HEK293 (cell line): ENCODE data around the gene FNDC3A.

ENCODE experiments used
- AEBP2 ChIP-seq: fragments of 450-650 bp; formaldehyde crosslinking; IDR thresholded peaks from 2 replicates; pipeline ENCODE4 v1.5.1; 2016; ENCODE audit warnings: missing biosample characterization, missing genetic modification characterization, borderline replicate concordance
- BCL6B ChIP-seq: fragments of 450-650 bp; formaldehyde crosslinking; IDR thresholded peaks from 2 replicates; pipeline ENCODE4 v1.5.1; 2017; ENCODE audit warnings: missing biosample characterization, missing genetic modification characterization
- FEZF1 ChIP-seq: fragments of 450-650 bp; formaldehyde crosslinking; IDR thresholded peaks from 2 replicates; pipeline ENCODE4 v1.5.1; 2016; ENCODE audit warnings: missing biosample characterization, missing genetic modification characterization
- PRDM6 ChIP-seq: fragments of 450-650 bp; formaldehyde crosslinking; IDR thresholded peaks from 2 replicates; pipeline ENCODE4 v1.5.1; 2017; ENCODE audit warnings: missing biosample characterization, missing genetic modification characterization
- SCRT1 ChIP-seq: fragments of 450-650 bp; formaldehyde crosslinking; IDR thresholded peaks from 2 replicates; pipeline ENCODE4 v1.5.1; 2016; ENCODE audit warnings: missing biosample characterization, missing genetic modification characterization, borderline replicate concordance
- SCRT2 ChIP-seq: fragments of 450-650 bp; formaldehyde crosslinking; IDR thresholded peaks from 2 replicates; pipeline ENCODE4 v1.5.1; 2016; ENCODE audit warnings: missing biosample characterization, missing genetic modification characterization
- SP2 ChIP-seq: fragments of 450-650 bp; formaldehyde crosslinking; IDR thresholded peaks from 2 replicates; pipeline ENCODE4 v1.5.1; 2016; ENCODE audit warnings: missing biosample characterization, missing genetic modification characterization
- WT1 ChIP-seq: fragments of 450-650 bp; formaldehyde crosslinking; IDR thresholded peaks from 2 replicates; pipeline ENCODE4 v1.5.1; 2016; ENCODE audit warnings: missing biosample characterization, missing genetic modification characterization
- ZBTB7A ChIP-seq: fragments of 450-650 bp; formaldehyde crosslinking; IDR thresholded peaks from 2 replicates; pipeline ENCODE4 v1.5.1; 2016; ENCODE audit warnings: low read depth, missing biosample characterization, missing genetic modification characterization
- ZFP41 ChIP-seq: fragments of 450-650 bp; formaldehyde crosslinking; IDR thresholded peaks from 2 replicates; pipeline ENCODE4 v1.5.1; 2016; ENCODE audit warnings: missing biosample characterization, missing genetic modification characterization, borderline replicate concordance
- ZNF10 ChIP-seq: fragments of 450-650 bp; formaldehyde crosslinking; IDR thresholded peaks from 2 replicates; pipeline ENCODE4 v1.5.1; 2017; ENCODE audit warnings: missing biosample characterization, missing genetic modification characterization
- ZNF146 ChIP-seq: fragments of 450-650 bp; formaldehyde crosslinking; IDR thresholded peaks from 2 replicates; pipeline ENCODE4 v1.5.1; 2016; ENCODE audit warnings: missing biosample characterization, missing genetic modification characterization
- ZNF18 ChIP-seq: fragments of 450-650 bp; formaldehyde crosslinking; IDR thresholded peaks from 2 replicates; pipeline ENCODE4 v1.5.1; 2016; ENCODE audit warnings: missing biosample characterization, missing genetic modification characterization
- ZNF23 ChIP-seq: fragments of 450-650 bp; formaldehyde crosslinking; IDR thresholded peaks from 2 replicates; pipeline ENCODE4 v1.5.1; 2016; ENCODE audit warnings: missing biosample characterization, missing genetic modification characterization, borderline replicate concordance
- ZNF394 ChIP-seq: fragments of 450-650 bp; formaldehyde crosslinking; IDR thresholded peaks from 2 replicates; pipeline ENCODE4 v1.5.1; 2016; ENCODE audit warnings: missing biosample characterization, missing genetic modification characterization, mild to moderate bottlenecking, moderate library complexity, borderline replicate concordance
- ZNF404 ChIP-seq: fragments of 450-650 bp; formaldehyde crosslinking; IDR thresholded peaks from 2 replicates; pipeline ENCODE4 v1.5.1; 2017; ENCODE audit warnings: missing biosample characterization, missing genetic modification characterization
- ZNF501 ChIP-seq: fragments of 450-650 bp; formaldehyde crosslinking; IDR thresholded peaks from 2 replicates; pipeline ENCODE4 v1.5.1; 2016; ENCODE audit warnings: missing biosample characterization, missing genetic modification characterization
- ZNF510 ChIP-seq: fragments of 450-650 bp; formaldehyde crosslinking; IDR thresholded peaks from 2 replicates; pipeline ENCODE4 v1.5.1; 2018; ENCODE audit warnings: mild to moderate bottlenecking, missing genetic modification characterization, missing biosample characterization; ENCODE audit not compliant: insufficient replicate concordance
- ZNF518A ChIP-seq: fragments of 450-650 bp; formaldehyde crosslinking; conservative IDR thresholded peaks from 2 replicates; pipeline ENCODE4 v1.5.1; 2016; ENCODE audit warnings: low read depth, missing biosample characterization, missing genetic modification characterization
- ZNF560 ChIP-seq: fragments of 450-650 bp; formaldehyde crosslinking; IDR thresholded peaks from 2 replicates; pipeline ENCODE4 v1.5.1; 2017; ENCODE audit warnings: missing biosample characterization, missing genetic modification characterization, borderline replicate concordance
- ZNF571 ChIP-seq: fragments of 450-650 bp; formaldehyde crosslinking; IDR thresholded peaks from 2 replicates; pipeline ENCODE4 v1.5.0; 2017; ENCODE audit warnings: missing biosample characterization, missing genetic modification characterization
- ZNF610 ChIP-seq: fragments of 450-650 bp; formaldehyde crosslinking; IDR thresholded peaks from 2 replicates; pipeline ENCODE4 v1.5.1; 2016; ENCODE audit warnings: missing biosample characterization, missing genetic modification characterization, borderline replicate concordance
- ZNF629 ChIP-seq: fragments of 450-650 bp; formaldehyde crosslinking; IDR thresholded peaks from 2 replicates; pipeline ENCODE4 v1.5.1; 2017; ENCODE audit warnings: missing biosample characterization, missing genetic modification characterization
- ZNF639 ChIP-seq: fragments of 450-650 bp; formaldehyde crosslinking; IDR thresholded peaks from 2 replicates; pipeline ENCODE4 v1.5.1; 2016; ENCODE audit warnings: missing biosample characterization, missing genetic modification characterization
- ZNF670 ChIP-seq: fragments of 450-650 bp; formaldehyde crosslinking; IDR thresholded peaks from 2 replicates; pipeline ENCODE4 v1.5.1; 2016; ENCODE audit warnings: missing biosample characterization, missing genetic modification characterization, low read depth
- ZNF843 ChIP-seq: fragments of 450-650 bp; formaldehyde crosslinking; IDR thresholded peaks from 2 replicates; pipeline ENCODE4 v1.5.1; 2016; ENCODE audit warnings: missing biosample characterization, missing genetic modification characterization

The FNDC3A gene

GRCh38 chr13:48975856-48976575, at the start of gene FNDC3A (continued):
- TF ChIP-seq ZNF394 (tag by site-specific recombination) (peak; percentile 38; the same call in 1 of the 2 replicates), BCL6B (tag by site-specific recombination) (no peak), PRDM6 (tag by site-specific recombination) (no peak), ZNF18 (tag by site-specific recombination) (0 out of 2 replicates have a peak, but pooled peaks have one; percentile 33), ZNF404 (tag by site-specific recombination) (no peak), ZNF639 (tag by site-specific recombination) (no peak), SCRT1 (tag by site-specific recombination) (no peak), ZNF560 (no peak), SCRT2 (no peak), ZNF629 (tag by site-specific recombination) (0 out of 2 replicates have a peak, but pooled peaks have one; percentile 51), ZNF146 (tag by site-specific recombination) (0 out of 2 replicates have a peak, but pooled peaks have one; percentile 6), ZNF510 (tag by site-specific recombination) (no peak), ZNF670 (tag by site-specific recombination) (no peak), ZNF518A (tag by site-specific recombination) (no peak), FEZF1 (tag by site-specific recombination) (no peak), ZNF10 (peak; percentile 29; the same call in 1 of the 2 replicates), WT1 (tag by site-specific recombination) (peak; percentile 62), AEBP2 (tag by site-specific recombination) (no peak), ZNF23 (tag by site-specific recombination) (no peak), ZBTB7A (peak; percentile 88; the same call in 1 of the 2 replicates), ZNF501 (tag by site-specific recombination) (peak; percentile 73), ZFP41 (tag by site-specific recombination) (no peak), ZNF571 (tag by site-specific recombination) (no peak), ZNF610 (tag by site-specific recombination) (0 out of 2 replicates have a peak, but pooled peaks have one; percentile 37), SP2 (tag by site-specific recombination) (peak; percentile 86), ZNF843 (tag by site-specific recombination) (peak; percentile 13; the same call in 1 of the 2 replicates)
